GM18870 (cell line): ENCODE measurements around the gene RSRC1.
"Not testable (repeated sequence)": the region's sequence is repeated elsewhere in the genome, so short reads cannot be mapped to it uniquely, and the experiment has no call there.

Source experiments
- ATAC-seq: cut with Tn5 transposase; IDR thresholded peaks from one replicate; pipeline ENCODE4 v1.9.1; 2021; ENCODE audit warnings: moderate library complexity; ENCODE audit not compliant: unreplicated experiment

RSRC1 gene

GRCh38 chr3:158452334-158452733 lies 342.4 kb downstream of the RSRC1 start:
- ATAC-seq = no peak

GRCh38 chr3:158453004-158453403 lies 343.1 kb downstream of the RSRC1 start:
- ATAC-seq = no peak

- ATAC-seq = no peak
Observed at GRCh38 chr3:158453865-158454264, 344.0 kb downstream of the RSRC1 start.

- ATAC-seq = no peak
Observed at GRCh38 chr3:158455406-158455805, 345.5 kb downstream of the RSRC1 start.

GRCh38 chr3:158456114-158456513 lies 346.2 kb downstream of the RSRC1 start:
- no peak for ATAC-seq

- no peak for ATAC-seq
Observed at GRCh38 chr3:158458464-158458863, 348.6 kb downstream of the RSRC1 start.

- no peak for ATAC-seq
Observed at GRCh38 chr3:158460926-158461325, 351.0 kb downstream of the RSRC1 start.

- ATAC-seq = no peak
Observed at GRCh38 chr3:158463556-158463955, 353.7 kb downstream of the RSRC1 start.

GRCh38 chr3:158465074-158465473 lies 355.2 kb downstream of the RSRC1 start:
- ATAC-seq = no peak

- ATAC-seq = no peak
Observed at GRCh38 chr3:158470944-158471638, 361.2 kb downstream of the RSRC1 start.

GRCh38 chr3:158471639-158472294 lies 361.9 kb downstream of the RSRC1 start:
- no peak for ATAC-seq

- ATAC-seq = no peak
Observed at GRCh38 chr3:158479051-158479450, 369.2 kb downstream of the RSRC1 start.

GRCh38 chr3:158483701-158484235 lies 373.9 kb downstream of the RSRC1 start:
- no peak for ATAC-seq

- no peak for ATAC-seq
Observed at GRCh38 chr3:158486200-158486599, 376.3 kb downstream of the RSRC1 start.

GRCh38 chr3:158488670-158489069 lies 378.8 kb downstream of the RSRC1 start:
- no peak for ATAC-seq

GRCh38 chr3:158489181-158489580 lies 379.3 kb downstream of the RSRC1 start:
- no peak for ATAC-seq

GRCh38 chr3:158491968-158492367 lies 382.1 kb downstream of the RSRC1 start:
- no peak for ATAC-seq

GRCh38 chr3:158492685-158493084 lies 382.8 kb downstream of the RSRC1 start:
- no peak for ATAC-seq

- ATAC-seq = no peak
Observed at GRCh38 chr3:158493931-158494330, 384.0 kb downstream of the RSRC1 start.

- ATAC-seq = no peak
Observed at GRCh38 chr3:158494673-158495072, 384.8 kb downstream of the RSRC1 start.

- not testable (repeated sequence) for ATAC-seq
Observed at GRCh38 chr3:158495398-158495902, 385.6 kb downstream of the RSRC1 start.

- ATAC-seq = no peak
Observed at GRCh38 chr3:158505117-158505516, 395.2 kb downstream of the RSRC1 start.
